GM18870 (cell line): ENCODE measurements around the gene CLDND2.
A peak's percentile ranks its signal among the peaks of the same experiment; 100 is the strongest.

ENCODE experiments used
- ATAC-seq: cut with Tn5 transposase; IDR thresholded peaks from one replicate; pipeline ENCODE4 v1.9.1; 2021; ENCODE audit warnings: moderate library complexity; ENCODE audit not compliant: unreplicated experiment

CLDND2 gene

DNA sequence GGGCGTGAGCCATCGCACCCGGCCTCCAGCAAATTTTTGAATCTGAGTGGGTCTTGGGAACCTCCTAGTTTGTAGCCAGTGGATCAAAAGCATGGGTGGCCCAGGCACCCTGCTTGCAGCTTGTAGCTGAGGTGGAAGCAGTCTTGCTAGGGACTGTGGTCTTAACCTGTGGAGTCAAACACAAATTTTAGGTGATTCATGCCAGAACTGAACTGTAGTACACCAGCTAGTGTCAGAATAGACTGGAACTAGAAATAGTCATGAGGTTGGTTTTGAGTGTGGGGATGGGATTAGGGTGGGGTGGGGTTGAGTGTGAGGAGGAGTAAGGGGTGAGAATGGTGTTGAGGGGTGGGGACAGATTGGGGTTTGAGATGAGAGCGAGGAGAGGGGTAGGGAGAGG, 13.2 kb upstream of the CLDND2 start:
- ATAC-seq: no peak

DNA sequence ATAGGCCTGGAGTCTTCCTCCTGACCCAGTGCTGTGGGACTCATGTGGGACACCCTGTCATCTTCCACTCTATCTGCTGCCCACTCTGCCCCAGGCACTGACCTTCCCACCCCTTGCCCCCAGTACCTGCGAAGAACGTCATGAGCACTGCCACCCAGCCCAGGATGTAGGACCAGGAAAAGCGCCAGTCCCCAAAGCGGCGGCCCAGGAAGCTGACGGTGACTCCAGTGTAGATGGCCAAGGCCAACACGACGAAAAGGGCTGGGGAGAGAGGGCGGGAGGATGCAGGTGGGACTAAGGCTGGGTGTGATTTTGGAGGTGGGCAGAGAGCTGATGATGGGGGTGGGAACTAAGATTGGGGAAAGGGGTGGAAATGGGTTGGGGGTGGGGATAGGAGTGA, 11.6 kb upstream of the CLDND2 start:
- ATAC-seq: no peak

DNA sequence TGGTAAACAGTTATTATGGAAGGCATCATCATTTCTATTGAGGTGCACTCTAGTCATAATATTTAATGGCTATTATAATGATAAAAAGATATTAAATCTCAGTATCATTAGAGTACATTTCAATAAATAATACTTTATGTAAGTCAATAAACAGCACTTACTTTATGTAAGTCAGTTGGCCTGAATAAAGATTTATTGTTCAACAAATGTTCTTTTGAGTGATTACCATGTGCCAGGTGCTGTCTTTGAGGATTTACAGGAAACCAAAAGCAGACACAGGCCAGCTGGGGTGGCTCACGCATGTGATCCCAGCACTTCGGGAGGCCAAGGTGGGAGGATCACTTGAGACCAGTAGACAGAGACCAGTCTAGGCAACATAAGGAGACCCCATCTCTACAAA, 8.6 kb upstream of the CLDND2 start:
- no peak for ATAC-seq

DNA sequence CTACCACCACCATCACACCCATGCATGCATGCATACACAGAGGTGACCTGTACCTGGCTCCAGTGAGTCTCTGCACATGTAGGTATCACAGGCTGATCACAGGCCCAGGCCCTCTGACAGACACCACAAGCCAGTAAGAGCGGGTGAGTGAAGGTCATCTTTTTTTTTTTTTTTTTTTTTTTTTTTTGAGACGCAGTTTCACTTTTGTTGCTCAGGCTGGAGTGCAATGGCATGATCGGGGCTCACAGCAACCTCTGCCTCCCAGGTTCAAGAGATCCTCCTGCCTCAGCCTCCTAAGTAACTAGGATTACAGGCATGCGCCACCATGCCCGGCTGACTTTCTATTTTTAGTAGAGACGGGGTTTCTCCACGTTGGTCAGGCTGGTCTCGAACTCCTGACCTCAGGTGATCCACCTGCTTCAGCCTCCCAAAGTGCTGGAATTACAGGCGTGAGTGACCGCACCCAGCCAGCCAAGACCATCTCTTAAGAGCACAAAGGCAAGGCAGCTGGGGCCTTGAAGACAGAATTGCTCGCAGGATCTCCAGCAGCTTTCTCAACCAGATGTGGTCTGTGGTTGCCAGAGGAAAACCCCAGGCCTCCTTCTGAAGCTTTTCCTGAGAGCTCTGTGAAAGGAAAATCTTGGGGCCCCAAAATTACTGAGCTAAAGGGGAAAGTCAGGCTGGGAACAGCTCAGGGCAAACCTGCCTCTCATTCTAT, 6.9 kb upstream of the CLDND2 start:
- no peak for ATAC-seq

DNA sequence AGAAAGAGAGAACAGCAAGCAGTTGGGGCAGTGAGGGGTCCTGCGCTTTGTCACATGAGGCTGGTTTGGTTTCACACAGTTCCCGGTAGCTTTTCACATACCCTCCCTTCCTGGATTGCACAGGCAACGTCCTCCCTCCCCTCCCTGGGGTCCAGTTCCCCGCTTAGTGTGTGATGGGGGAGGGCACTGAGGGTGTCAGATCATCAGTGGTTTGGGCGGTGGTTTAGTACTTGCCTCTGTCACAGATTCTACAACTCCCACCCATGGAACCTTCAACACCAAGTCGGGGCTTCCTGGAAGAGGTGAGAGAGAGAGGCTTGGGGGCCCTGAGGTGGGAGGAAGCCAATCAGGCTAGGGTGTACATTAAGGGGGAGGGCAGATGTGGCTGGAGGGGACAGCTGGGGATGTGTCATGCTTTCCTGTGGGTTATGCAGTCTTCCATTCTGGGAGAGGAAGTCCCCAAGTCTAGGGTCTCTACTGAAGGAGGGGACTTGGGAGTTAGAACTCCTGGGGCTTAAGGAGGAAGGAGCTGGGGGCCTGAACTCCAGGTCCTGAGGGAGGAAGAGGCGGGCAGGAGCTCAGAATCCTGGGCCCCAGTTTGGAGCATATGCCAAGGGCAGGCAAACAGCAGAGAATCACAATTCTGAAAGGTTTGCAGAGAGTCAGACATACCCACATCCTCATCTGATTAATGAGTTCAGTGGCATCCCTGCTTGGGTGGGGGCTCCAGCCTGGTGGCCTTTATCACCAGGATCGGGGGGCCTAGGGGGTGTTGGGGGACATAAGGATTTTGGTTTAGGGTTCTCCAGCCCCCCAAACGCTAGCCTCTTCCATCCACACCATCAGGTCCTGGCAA, 4.1 kb upstream of the CLDND2 start, which contains the start of gene NKG7:
NKG7 (minus strand) TSS at position 6 of the 856 bp plus-strand sequence. CDS start 119 bp downstream, outside the sequence.
- no peak for ATAC-seq

DNA sequence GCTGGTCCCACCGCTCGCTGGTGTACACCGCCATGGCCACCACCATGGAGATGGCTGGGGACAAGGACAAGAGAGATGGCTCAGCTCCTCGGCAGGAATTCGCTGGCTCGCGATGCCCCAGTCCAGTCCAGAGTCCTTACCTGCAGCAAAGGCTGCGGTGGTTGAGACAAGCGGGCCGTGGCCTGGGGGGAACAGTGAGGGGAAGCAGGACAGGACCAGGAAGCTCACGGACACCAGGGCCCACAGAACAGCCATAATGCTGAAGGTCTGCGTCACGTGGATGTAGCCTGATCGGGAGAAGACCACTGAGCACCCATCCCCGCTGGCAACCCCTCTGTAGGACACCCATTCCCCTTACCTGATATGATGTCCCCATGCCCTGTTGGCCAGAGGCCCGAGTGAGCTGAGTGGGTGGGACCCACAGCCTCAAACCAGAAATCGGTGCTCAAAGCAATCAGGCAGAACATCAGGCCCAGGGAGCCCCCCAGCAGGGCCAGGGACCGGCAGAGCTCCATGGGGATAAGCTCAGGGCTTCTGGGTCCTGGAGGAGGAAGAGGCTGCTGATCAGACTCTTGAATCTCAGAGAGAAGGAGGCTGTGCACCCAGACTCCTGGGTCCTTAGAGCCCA, 3.3 kb upstream of the CLDND2 start:
- ATAC-seq: no peak

DNA sequence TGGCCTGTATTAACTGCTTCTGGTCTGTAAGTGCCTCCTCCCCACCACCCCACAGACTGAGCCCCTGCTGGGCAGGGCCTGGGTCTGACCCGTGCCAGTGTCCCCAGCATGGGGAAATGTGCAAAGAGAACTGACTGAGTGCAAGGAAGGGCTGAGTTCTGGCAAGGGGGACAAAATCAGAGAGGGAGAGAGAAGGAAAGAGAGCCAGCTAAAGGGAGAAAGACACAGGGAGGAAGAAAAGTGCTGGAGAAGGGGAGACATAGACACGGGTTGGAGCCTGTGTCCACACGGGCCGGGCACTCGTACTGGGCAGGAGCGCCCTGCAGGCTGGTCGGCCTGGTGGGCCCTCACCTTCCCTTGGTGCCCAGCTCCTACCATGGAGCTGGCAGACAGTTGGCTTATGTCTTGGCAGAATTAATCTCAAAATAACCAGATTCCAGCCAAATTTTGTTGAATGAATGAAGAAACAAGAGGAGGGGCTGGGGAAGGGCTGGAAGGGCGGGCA, 2.4 kb upstream of the CLDND2 start:
- ATAC-seq: no peak

DNA sequence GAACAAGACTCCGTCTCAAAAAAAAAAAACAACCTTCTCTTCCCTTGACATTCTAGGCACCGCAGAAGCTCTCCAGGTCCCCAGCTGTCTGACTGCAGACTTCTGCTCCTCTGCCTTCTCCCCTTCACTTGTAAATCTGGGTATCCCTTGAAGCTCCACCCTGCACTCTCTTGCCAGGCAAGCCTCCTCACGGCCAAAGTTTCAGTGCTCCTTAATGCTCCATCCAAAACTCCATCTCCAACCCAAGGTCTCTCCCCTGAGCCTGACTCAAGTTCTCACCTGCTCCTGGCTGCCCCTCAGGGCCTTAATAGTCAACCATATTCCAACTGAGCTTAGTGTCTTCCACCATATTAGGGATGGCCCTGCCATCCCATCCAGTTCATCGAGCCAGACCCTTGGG, 1.4 kb upstream of the CLDND2 start:
- ATAC-seq: no peak

DNA sequence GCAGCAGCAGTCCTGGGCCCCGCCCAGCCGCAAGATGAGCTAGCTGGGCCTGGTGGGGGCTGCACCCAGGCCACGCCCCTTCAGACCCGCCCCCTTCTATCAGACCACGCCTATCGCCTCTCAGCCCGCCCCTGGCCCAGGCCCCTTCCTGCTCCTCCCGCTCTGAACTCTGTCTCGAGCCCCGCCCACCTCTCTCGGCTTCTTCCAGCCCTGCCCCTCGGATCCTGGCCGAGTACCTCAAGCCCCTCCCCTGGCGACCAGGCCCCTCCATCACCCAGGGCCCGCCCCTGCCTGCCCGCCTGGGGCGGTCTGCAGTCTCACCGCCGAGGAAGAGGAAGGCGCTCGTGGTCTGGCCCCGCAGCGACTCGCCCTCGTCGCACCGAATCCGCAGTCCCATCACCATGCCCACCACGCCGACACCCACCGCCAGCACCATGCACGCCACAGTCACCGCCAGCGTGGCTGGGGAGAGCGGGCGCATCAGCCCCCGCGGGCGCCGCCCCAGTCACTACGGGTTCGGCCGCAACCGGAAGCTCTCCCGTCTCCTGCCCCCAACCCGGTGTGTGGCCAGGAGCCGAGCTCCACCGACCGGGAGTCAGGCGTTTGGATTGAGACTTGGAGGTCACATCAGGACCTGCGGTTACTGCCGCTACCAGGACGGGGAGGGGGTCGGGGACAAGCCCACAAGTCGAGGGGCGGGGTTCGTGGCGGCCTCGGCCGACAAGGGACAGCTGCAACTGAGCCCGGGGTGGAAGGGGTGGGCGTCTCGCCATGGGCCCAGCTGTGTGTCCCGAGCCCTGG, 1.0 kb downstream of the CLDND2 start:
- peak; percentile 50 for ATAC-seq

DNA sequence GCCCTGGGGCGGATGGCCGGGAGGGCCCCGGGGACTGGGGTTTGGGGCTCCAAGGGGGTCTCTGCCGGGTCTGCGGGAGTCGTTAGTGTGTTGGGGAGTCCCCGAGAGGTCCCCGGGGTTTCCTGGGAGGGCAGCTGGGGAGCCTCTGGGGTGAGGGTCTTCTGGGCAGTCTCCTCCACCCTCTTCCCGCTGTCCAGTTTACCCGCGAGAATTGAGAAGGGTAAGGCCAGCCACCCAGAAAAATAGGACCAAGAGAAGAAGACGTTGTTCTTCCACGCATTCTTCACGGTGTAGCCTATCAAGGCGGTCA, 1.6 kb downstream of the CLDND2 start:
- ATAC-seq: no peak

DNA sequence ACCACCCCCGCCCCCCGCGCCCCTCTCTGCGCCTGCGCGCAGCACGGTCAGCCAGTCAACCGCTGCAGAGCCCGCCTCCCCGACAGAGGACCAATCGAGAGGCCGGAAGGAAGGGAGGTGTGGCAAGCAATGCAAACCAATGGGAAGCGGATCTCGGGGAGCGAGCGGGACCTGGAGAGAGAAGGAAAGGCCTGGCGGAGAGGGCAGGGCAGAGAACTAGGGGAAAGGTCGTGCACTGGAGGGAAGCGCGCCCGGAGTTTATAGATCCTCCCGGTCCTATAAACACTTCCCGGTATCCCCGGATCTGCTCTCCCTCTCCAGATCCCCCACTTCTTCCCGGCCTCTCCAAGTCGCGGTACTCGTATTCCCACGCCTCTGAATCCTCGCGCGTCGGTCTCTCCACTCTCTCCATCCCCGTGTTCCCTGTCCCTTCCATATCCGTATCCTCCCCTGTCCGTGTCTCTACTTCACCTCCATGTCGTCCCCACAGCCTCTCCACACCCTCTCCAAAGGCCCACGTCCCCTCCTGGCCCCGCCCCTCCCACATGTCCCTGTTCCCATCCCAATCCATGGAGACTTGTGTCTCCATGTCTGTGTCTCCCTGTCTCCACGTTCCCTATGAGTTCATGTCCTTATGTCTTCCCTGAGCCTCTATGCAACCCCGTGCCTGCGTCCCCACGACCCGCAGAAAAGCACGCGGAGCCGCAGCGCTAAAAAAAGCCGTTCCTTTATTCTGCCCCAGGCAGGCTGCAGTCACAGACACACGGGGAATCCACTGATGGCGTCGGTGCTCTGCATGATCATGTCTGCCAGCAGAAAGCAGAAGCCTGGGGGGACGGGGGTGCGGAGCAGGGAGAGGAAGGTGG, 2.2 kb downstream of the CLDND2 start:
- peak; percentile 41 for ATAC-seq

DNA sequence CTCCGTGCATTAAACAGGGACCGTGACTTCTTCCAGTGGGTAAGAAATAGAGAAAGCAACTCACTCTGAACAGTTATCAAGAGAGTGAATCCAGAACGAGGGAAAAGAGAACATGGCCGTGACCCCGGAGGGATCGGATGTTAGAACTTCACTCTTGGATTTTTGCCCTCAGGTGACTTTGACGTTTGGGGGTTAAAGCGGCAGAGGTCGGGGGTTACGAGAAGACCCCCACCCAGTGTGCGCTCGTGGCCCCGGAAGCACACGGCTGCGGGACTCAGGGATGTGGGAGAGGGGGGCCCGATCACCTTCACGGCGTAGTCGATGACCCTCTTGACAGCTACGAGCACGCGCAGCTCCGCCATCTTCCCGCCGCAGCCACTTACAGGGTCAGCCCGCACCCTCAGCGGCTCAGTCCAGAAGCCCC, 2.8 kb downstream of the CLDND2 start, which contains the start of gene ETFB:
ETFB (minus strand) TSS at position 424 of the 424 bp plus-strand sequence; CDS start at position 362, 62 bp downstream.
- ATAC-seq: no peak

DNA sequence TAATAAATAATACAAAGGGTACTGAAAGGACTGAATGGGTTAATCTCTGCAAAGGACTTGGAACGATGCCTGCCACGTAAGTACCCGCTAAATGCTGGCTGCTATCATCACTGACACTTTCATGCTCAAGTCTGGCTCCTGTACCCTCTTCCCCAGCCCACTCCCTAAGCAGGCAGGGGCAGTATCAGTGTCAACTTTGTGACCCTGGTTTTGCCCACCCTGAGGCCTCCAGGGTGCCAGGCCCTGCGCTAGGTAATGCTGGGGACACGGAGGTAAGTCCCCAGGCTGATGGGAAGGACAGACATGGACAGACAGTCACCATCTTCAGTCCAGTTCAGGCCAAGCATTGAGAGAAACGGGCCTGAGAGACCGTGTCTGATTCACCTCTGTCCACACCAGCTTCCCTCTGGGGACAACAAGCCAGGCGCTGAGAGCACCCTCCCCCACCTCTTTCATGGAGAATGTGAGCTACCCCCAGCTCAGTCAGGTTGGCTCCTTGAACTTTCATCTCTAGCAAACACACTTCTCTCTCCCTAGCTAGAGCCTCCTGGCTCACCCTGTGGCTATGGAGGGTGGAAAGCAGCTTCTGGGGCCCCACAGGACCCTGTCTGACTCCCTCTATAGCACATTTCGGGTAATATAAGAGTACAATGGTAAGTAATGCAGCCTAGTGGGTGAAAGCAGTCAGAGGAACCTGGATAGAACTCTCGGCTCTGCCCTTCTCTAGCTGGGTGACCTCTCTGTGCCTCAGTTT, 3.4 kb downstream of the CLDND2 start:
- ATAC-seq: no peak

DNA sequence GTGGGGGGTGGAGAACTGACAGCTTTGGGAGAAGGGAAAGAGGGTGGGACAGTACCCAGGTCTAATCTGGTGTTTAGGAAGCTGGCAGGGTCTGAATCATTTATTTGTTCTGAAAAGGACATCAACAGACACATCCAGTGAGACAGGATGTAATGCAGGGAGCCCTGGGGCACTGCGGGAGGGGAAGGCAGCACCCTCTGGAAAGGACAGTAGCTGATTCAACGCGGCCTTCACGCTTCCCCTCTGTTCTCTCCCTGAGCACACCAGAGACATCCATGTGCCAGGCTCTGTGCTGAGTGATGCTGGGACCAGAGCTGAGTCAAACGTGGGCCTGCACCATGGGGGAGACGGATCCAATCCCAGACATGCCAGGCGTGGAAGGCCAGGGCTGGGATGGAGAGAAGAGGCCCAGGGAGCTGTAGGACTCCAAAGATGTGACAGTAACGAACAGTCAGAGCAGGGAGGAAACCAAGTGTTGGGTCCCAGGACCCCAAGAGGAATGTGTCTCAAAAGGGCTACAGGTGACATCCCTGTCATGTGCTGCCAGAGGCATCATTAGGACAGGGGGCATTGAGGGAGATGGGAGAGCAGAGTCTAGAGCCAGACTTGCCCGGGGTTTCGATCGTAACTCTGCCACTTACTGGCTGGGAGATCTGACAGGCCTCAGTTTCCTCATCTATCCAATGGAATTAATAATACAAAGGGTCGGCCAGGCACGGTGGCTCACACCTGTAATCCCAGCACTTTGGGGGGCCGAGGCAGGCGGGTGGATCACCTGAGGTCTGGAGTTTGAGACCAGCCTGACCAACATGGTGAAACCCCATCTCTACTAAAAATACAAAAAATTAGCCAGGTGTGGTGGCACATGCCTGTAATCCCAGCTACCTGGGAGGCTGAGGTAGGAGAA, 4.3 kb downstream of the CLDND2 start:
- ATAC-seq: no peak

DNA sequence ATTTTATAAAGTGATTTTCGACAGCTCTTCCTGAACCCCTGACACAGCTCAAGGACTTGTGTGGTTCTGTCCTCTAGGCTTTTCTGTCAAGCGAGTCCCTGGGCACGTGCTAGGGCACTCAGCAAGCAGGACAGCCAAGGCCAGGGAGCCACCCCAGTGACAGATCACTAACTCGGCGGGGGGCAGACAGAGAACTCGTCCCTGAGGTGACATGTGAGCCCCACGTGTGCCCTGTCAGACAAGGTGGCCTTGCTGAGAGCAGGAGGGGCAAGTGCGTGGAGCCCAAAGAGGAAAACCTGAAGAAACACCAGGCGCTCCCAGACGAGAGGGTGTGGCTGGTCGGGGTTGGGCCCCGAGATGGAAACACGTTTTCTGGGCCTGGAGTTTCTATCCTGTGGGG, 7.6 kb downstream of the CLDND2 start:
- ATAC-seq: no peak

DNA sequence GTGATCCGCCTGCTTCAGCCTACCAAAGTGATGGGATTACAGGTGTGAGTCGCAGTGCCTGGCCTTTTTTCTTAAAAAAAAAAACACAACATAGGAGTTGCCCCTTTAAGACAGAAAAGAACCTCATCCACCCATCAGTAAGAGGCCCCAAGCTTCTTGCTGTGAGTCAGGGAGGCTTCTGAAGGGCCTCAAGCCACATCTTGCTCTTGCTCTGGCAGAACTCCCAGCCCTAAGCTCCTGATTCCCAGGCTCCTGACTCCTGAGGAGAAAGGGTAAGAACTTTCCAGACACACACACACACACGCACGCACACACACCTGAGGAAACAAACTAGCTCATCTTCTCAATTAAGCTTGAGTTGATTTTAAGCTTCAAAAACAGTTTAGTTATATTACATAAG, 9.5 kb downstream of the CLDND2 start:
- no peak for ATAC-seq

DNA sequence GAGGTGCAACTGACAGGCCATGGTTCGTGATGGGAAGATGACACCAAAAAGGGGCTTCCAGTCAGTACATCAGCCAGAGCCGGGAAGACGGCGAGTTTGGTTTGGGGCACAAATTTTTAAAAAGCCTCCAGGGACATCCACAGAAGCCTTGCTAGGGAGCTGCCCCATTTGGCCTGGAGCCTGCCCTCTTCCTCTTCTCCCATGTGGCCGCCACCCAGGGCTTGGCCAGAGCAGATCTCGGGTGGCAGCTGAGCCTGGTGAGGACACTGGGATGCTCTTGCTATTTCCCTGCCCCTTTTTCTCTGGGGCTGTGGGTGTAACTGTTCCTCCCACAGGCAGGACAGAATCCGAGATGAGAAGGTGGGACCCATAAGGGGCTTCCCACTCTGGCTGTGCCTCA, 10.9 kb downstream of the CLDND2 start:
- no peak for ATAC-seq

DNA sequence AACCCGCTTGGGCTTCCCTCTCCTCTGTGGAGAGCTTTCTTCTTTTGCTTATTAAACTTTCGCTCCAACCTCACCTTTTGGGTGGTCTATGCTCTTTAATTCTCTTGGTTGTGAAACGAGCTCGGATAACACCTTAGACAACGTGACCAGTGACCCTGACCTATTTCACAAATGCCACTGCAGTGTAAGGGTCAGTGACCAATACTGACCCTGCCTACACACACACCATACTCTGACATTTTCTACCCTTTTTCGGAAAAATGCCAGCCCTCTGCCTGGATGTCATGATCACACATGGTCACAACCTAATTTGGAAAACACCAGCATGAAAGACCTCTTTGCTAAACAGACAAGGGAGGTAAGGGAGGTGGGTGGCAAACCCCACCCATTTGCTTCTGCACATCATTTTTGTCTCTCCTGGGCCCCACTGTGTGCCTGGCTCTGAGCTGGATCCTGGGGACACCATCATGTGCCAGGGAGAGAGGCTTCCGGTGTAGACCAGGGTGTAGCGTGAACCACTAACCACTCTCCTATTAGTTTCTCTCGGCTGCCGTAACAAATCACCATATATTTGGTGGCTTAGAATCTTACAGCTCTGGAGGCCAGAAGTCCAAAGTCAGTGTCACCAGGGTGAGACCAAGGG, 12.5 kb downstream of the CLDND2 start:
- no peak for ATAC-seq
